ENCODE measurements around the gene LITAF. TPM values are rescaled to one million over a fixed set of nuclear protein-coding genes. Genes with fewer than 3 reads are reported as not detected.
A peak's percentile ranks its signal among the peaks of the same experiment; 100 is the strongest.

The LITAF gene
- total and polyA plus RNA-seq, 2 of the 4 experiments (the other 2 are of a cell fraction), result 113 to 206 TPM

DNA sequence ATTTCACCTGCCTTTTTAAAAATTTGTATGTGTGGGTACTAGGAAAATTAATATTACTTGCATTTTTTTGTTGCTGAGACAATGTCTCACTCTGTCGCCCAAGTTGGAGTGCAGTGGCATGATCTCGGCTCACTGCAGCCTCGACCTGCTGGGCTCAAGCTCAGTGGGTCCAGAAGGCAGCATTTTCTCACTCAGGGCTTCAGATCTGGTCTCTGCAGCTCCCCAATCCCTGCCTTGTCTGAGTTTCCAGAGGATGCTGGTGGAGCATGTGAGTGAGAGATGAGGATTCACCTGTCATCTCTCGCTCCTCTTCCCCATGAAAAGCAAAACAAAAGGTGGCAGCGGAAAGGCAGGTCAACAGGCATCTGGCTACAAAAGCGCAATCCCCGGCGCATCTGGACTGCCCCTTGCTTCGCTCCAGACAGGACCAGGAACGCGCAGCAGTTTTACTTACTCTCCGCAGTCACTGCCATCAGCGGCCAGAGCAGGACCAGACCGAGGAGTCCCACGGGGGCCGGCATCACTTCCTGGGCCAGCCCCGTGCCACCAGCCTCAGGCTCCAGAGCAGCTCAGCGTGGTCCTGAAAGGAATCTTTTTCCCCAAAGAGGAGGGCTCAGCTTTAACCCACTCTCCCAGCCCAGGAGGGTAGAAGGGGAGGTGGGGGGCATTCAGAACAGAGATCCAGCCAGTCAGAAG is 59.9 kb downstream of the LITAF start:
- Histone ChIP-seq H2BK120ac (ENCODE audit: low read depth, low read length) (no peak overlapping the region), H3K9me3 (ENCODE audit: control insufficient read depth, insufficient read depth, low read length) (no peaks in the 10 kb centered on the region), H3K4me3 (ENCODE audit: insufficient read depth, low read depth, low read length) (no peak overlapping the region), H2BK15ac (ENCODE audit: low read depth, low read length) (no peak overlapping the region), H3K27ac (ENCODE audit: insufficient read depth, low read length) (no peak overlapping the region), H4K91ac (ENCODE audit: insufficient read depth, low read depth, low read length) (no peak overlapping the region), H3K56ac (ENCODE audit: extremely low read depth, insufficient read depth, low read length) (no peak overlapping the region), H2BK20ac (ENCODE audit: low read depth, low read length) (no peak overlapping the region), H3K27me3 (ENCODE audit: control insufficient read depth, insufficient read depth, low read length) (peaks cover 15% of the 10 kb centered on the region), H4K5ac (ENCODE audit: low read depth, low read length) (no peak overlapping the region), H2AFZ (replicated peaks; ENCODE audit: low read length, poor library complexity) (peak overlapping the region; percentile 35), H3K9ac (ENCODE audit: low read depth, low read length) (no peak overlapping the region), H3K4me1 (ENCODE audit: control insufficient read depth, insufficient read depth, low read length) (no peaks in the 10 kb centered on the region), H2AK5ac (ENCODE audit: low read depth, low read length) (no peak overlapping the region), H3K79me1 (ENCODE audit: low read depth in 1 of 2, low read length in 2 of 2) (no peaks in the 10 kb centered on the region), H3K4ac (ENCODE audit: low read depth, low read length) (no peak overlapping the region), H3K9me1 (ENCODE audit: insufficient read depth, low read length) (no peaks in the 10 kb centered on the region), H3K18ac (ENCODE audit: low read depth, low read length) (no peak overlapping the region), H4K20me1 (ENCODE audit: insufficient read depth, low read length) (no peaks in the 10 kb centered on the region), H3K36me3 (ENCODE audit: control insufficient read depth, insufficient read depth, low read length) (no peaks in the 10 kb centered on the region), H3K23ac (ENCODE audit: low read depth, low read length) (no peak overlapping the region), H2BK5ac (ENCODE audit: low read depth, low read length, poor library complexity, severe bottlenecking) (no peak overlapping the region), H2AK9ac (replicated peaks; ENCODE audit: low read depth, low read length, poor library complexity) (no peak overlapping the region), H4K8ac (ENCODE audit: low read depth in 2 of 2, low read length in 2 of 2) (no peak overlapping the region), H3K4me2 (ENCODE audit: low read depth, low read length) (no peak overlapping the region), H3K14ac (replicated peaks; ENCODE audit: low read depth, low read length) (no peak overlapping the region)
- ATAC-seq (ENCODE audit: low read depth) (0 out of 2 replicates have a peak, but pooled peaks have one; percentile 11), DNase-seq (no peak)
- intact Hi-C loops (cut with micrococcal nuclease) (no loop called here), in situ Hi-C loops (cut with MboI; ENCODE audit: low sequenced_read_pairs) (loop anchor here (25.0 kb wide), 1 partner anchor 565 kb away; no protein-coding TSS in a partner anchor), dilution Hi-C loops (cut with HindIII; ENCODE audit: low sequenced_read_pairs, unreplicated experiment) (no loop called here)
- ChIA-PET CTCF (no interaction called here), POLR2A (ENCODE audit: unreplicated experiment) (no interaction called here)
- 27% methylated on average over 9 of the region's 18 CpGs; no CpG with 5 or more reads in 1 of the 2 experiments for WGBS, 2 experiments (ENCODE audit: extremely low coverage in 2 of 2, insufficient read length in 1 of 2)
- TF ChIP-seq MAFK (IDR thresholded peaks at IDR 0.05; ENCODE audit: low read depth, low read length) (no peak), RAD21 (IDR thresholded peaks at IDR 0.05; ENCODE audit: low read length) (no peak), SMC3 (IDR thresholded peaks at IDR 0.05; ENCODE audit: low read depth, low read length) (no peak), MXI1 (IDR thresholded peaks at IDR 0.05; ENCODE audit: borderline replicate concordance, low read depth, low read length) (no peak), CHD1 (IDR thresholded peaks at IDR 0.05; ENCODE audit: low read depth, low read length) (no peak), NFE2L2 (IDR thresholded peaks at IDR 0.05; ENCODE audit: low read depth, low read length) (no peak), FOS (IDR thresholded peaks at IDR 0.05; ENCODE audit: low read depth, low read length) (no peak), RFX5 (IDR thresholded peaks at IDR 0.05; ENCODE audit: low read depth, low read length) (no peak), POLR2A (IDR thresholded peaks at IDR 0.05; ENCODE audit: low read depth, low read length) (no peak), RCOR1 (IDR thresholded peaks at IDR 0.05; ENCODE audit: insufficient replicate concordance, low read length) (no peak), CEBPB (IDR thresholded peaks at IDR 0.05; ENCODE audit: low read depth, low read length) (no peak), BHLHE40 (IDR thresholded peaks at IDR 0.05; ENCODE audit: low read depth, low read length) (no peak), MAZ (IDR thresholded peaks at IDR 0.05; ENCODE audit: borderline replicate concordance, low read depth, low read length) (no peak)
- TF ChIP-seq, protein P1, sequence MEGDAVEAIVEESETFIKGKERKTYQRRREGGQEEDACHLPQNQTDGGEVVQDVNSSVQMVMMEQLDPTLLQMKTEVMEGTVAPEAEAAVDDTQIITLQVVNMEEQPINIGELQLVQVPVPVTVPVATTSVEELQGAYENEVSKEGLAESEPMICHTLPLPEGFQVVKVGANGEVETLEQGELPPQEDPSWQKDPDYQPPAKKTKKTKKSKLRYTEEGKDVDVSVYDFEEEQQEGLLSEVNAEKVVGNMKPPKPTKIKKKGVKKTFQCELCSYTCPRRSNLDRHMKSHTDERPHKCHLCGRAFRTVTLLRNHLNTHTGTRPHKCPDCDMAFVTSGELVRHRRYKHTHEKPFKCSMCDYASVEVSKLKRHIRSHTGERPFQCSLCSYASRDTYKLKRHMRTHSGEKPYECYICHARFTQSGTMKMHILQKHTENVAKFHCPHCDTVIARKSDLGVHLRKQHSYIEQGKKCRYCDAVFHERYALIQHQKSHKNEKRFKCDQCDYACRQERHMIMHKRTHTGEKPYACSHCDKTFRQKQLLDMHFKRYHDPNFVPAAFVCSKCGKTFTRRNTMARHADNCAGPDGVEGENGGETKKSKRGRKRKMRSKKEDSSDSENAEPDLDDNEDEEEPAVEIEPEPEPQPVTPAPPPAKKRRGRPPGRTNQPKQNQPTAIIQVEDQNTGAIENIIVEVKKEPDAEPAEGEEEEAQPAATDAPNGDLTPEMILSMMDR (conservative IDR thresholded peaks at IDR 0.05; ENCODE audit: low read depth, low read length), result no peak
- TF ChIP-seq, protein P2, sequence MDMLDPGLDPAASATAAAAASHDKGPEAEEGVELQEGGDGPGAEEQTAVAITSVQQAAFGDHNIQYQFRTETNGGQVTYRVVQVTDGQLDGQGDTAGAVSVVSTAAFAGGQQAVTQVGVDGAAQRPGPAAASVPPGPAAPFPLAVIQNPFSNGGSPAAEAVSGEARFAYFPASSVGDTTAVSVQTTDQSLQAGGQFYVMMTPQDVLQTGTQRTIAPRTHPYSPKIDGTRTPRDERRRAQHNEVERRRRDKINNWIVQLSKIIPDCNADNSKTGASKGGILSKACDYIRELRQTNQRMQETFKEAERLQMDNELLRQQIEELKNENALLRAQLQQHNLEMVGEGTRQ (IDR thresholded peaks at IDR 0.05; ENCODE audit: low read depth, low read length), result no peak
- TF ChIP-seq, protein P3, sequence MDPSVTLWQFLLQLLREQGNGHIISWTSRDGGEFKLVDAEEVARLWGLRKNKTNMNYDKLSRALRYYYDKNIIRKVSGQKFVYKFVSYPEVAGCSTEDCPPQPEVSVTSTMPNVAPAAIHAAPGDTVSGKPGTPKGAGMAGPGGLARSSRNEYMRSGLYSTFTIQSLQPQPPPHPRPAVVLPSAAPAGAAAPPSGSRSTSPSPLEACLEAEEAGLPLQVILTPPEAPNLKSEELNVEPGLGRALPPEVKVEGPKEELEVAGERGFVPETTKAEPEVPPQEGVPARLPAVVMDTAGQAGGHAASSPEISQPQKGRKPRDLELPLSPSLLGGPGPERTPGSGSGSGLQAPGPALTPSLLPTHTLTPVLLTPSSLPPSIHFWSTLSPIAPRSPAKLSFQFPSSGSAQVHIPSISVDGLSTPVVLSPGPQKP (IDR thresholded peaks at IDR 0.05; ENCODE audit: borderline replicate concordance, low read depth, low read length), result no peak
- BruUV-seq (replicated peaks), result no TSS peak
